ENCODE data around the gene CSKMT. TPM values are rescaled to one million over a fixed set of nuclear protein-coding genes. Genes with fewer than 3 reads are reported as not detected.

CSKMT gene
- total RNA-seq, 2 donors from 2014 or later = 29.9 to 39.4 TPM

GRCh38 chr11:62712861-62713260, 47.7 kb downstream of the CSKMT start:
- Mint-ChIP-seq H3K27ac (peak overlapping the region; percentile 76), H3K4me1 (peaks cover 46% of the 10 kb centered on the region), H3K27me3 (ENCODE audit: insufficient read depth) (no peaks in the 10 kb centered on the region), H3K9me3 (no peaks in the 10 kb centered on the region), H3K4me3 (no peak overlapping the region), H3K36me3 (ENCODE audit: low read depth) (peaks cover 66% of the 10 kb centered on the region)
- Histone ChIP-seq H3K36me3 (ENCODE audit: control insufficient read depth, insufficient read depth, low read length) (peaks cover 80% of the 10 kb centered on the region), H3K27ac (ENCODE audit: low read depth, low read length) (no peak overlapping the region), H3K27me3 (ENCODE audit: control insufficient read depth, insufficient read depth, low read length, poor library complexity, severe bottlenecking) (no peaks in the 10 kb centered on the region), H3K9me3 (ENCODE audit: control insufficient read depth, low read length) (no peaks in the 10 kb centered on the region), H3K4me1 (ENCODE audit: control insufficient read depth, insufficient read depth, low read length) (peaks cover 12% of the 10 kb centered on the region), H3K4me3 (ENCODE audit: low read length) (no peak overlapping the region), H3K9ac (ENCODE audit: extremely low read depth, low read length, poor library complexity, severe bottlenecking) (no peak overlapping the region)
- 96 to 100% methylated on average over 2 to 3 of the region's 3 CpGs for WGBS, 2 experiments (ENCODE audit: insufficient coverage in 1 of 2, insufficient read length in 1 of 2)
- TF ChIP-seq CTCF (conservative IDR thresholded peaks at IDR 0.05) = no peak
- no peak for DNase-seq

GRCh38 chr11:62713343-62713742, 48.2 kb downstream of the CSKMT start:
- Mint-ChIP-seq H3K4me1 (peaks cover 45% of the 10 kb centered on the region), H3K27ac (peak overlapping the region; percentile 76), H3K27me3 (ENCODE audit: insufficient read depth) (no peaks in the 10 kb centered on the region), H3K36me3 (ENCODE audit: low read depth) (peaks cover 71% of the 10 kb centered on the region), H3K9me3 (no peaks in the 10 kb centered on the region), H3K4me3 (no peak overlapping the region)
- no peak for DNase-seq
- Histone ChIP-seq H3K4me1 (ENCODE audit: control insufficient read depth, insufficient read depth, low read length) (peaks cover 9% of the 10 kb centered on the region), H3K4me3 (ENCODE audit: low read length) (no peak overlapping the region), H3K9me3 (ENCODE audit: control insufficient read depth, low read length) (no peaks in the 10 kb centered on the region), H3K27me3 (ENCODE audit: control insufficient read depth, insufficient read depth, low read length, poor library complexity, severe bottlenecking) (no peaks in the 10 kb centered on the region), H3K9ac (ENCODE audit: extremely low read depth, low read length, poor library complexity, severe bottlenecking) (no peak overlapping the region), H3K36me3 (ENCODE audit: control insufficient read depth, insufficient read depth, low read length) (peaks cover 81% of the 10 kb centered on the region), H3K27ac (ENCODE audit: low read depth, low read length) (no peak overlapping the region)
- TF ChIP-seq CTCF (conservative IDR thresholded peaks at IDR 0.05) = peak; percentile 24
- 86 to 100% methylated on average over 1 to 2 of the region's 2 CpGs for WGBS, 2 experiments (ENCODE audit: insufficient coverage in 1 of 2, insufficient read length in 1 of 2)

- Mint-ChIP-seq H3K4me1 (peaks cover 29% of the 10 kb centered on the region), H3K4me3 (no peak overlapping the region), H3K27ac (peak overlapping the region; percentile 39), H3K27me3 (ENCODE audit: insufficient read depth) (no peaks in the 10 kb centered on the region), H3K9me3 (no peaks in the 10 kb centered on the region), H3K36me3 (ENCODE audit: low read depth) (peaks cover 87% of the 10 kb centered on the region)
- no peak overlapping the region for H3K27ac ChIP-seq (ENCODE audit: low read depth, low read length)
- H3K36me3 ChIP-seq (ENCODE audit: control insufficient read depth, insufficient read depth, low read length) = peaks cover 93% of the 10 kb centered on the region
- 97 to 98% methylated on average over 15 to 23 of the region's 24 CpGs for WGBS, 2 experiments (ENCODE audit: insufficient coverage in 1 of 2, insufficient read length in 1 of 2)
- DNase-seq = no peak
- no peaks in the 10 kb centered on the region for H3K9me3 ChIP-seq (ENCODE audit: control insufficient read depth, low read length)
- H3K4me1 ChIP-seq (ENCODE audit: control insufficient read depth, insufficient read depth, low read length) = no peaks in the 10 kb centered on the region
- no peak overlapping the region for H3K4me3 ChIP-seq (ENCODE audit: low read length)
- H3K27me3 ChIP-seq (ENCODE audit: control insufficient read depth, insufficient read depth, low read length, poor library complexity, severe bottlenecking) = no peaks in the 10 kb centered on the region
- H3K9ac ChIP-seq (ENCODE audit: extremely low read depth, low read length, poor library complexity, severe bottlenecking) = no peak overlapping the region
- peak; percentile 47 for TF ChIP-seq CTCF (conservative IDR thresholded peaks at IDR 0.05)
Observed at GRCh38 chr11:62715150-62716130, 50.3 kb downstream of the CSKMT start.

Measured in endodermal cell (in vitro differentiated cells).